Renal cortex interstitium (tissue), 11 donors: ENCODE results near the gene MEX3A. TPM values are rescaled to one million over a fixed set of nuclear protein-coding genes. Genes with fewer than 3 reads are reported as not detected.
"Not testable (repeated sequence)": the region's sequence is repeated elsewhere in the genome, so short reads cannot be mapped to it uniquely, and the experiment has no call there.

Experiments used
- DNase-seq, 11 donors: peaks; one replicate each; pipeline ENCODE4 v3.0.0-alpha.2; 2013; ENCODE audit warnings: low read depth in 9 of 11, low spot score in 4 of 11; ENCODE audit errors: extremely low read depth in 1 of 11
- polyA plus RNA-seq, 3 donors: library from polyadenylated mRNA; unstranded; fragments of 120-200 nt; gene quantifications; one replicate each; pipeline ENCODE4 v1.2.1, GENCODE V29; 2013; ENCODE audit not compliant: insufficient read length in 3 of 3

MEX3A gene
- polyA plus RNA-seq, 3 donors, result 42.4 to 54.4 (median 48.0) TPM

DNA sequence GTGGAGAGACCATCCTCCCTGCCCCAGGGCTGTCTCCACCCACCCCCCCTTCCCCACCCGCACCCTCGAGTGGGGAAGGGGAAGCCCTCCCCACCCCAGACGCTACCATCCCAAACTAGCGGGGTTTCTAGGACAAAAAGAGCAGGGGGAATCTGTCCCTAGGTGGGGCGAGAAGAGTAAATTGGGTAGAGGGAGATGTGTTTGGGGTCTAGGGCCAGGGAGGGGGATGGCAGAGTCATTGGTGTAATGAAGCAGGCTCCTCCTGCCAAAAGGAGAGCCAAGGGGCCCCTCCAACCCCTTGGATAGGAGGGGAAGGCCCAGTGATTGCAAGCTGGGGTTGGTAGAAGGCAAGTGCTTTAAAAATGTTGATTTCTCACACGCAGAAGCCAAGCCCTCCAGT lies 10.0 kb downstream of the MEX3A start:
- DNase-seq, result no peak

GRCh38 chr1:156071332-156071816 lies 10.9 kb downstream of the MEX3A start:
- DNase-seq, result not testable (repeated sequence)

- no peak for DNase-seq
These were observed 11.7 kb downstream of the MEX3A start for GRCh38 chr1:156070548-156070947.

GRCh38 chr1:156069490-156070455 lies 12.5 kb downstream of the MEX3A start:
- DNase-seq, result no peak

GRCh38 chr1:156067262-156067661 lies 15.0 kb downstream of the MEX3A start:
- DNase-seq, result no peak

DNA sequence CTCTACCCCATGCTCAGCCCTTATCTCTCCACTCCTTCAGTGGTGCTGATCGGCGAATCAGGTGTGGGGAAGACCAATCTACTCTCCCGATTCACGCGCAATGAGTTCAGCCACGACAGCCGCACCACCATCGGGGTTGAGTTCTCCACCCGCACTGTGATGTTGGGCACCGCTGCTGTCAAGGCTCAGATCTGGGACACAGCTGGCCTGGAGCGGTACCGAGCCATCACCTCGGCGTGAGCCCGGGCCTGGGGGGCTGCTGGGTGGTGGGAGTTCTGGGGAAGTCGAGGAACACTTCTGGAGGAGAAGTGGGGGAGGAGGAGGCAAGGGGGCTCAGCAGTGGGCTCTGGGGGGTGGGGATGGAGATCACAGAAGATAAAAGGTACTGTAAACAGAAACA lies 16.4 kb downstream of the MEX3A start:
- DNase-seq, result no peak

GRCh38 chr1:156065212-156065611 lies 17.1 kb downstream of the MEX3A start:
- DNase-seq, result no peak

DNA sequence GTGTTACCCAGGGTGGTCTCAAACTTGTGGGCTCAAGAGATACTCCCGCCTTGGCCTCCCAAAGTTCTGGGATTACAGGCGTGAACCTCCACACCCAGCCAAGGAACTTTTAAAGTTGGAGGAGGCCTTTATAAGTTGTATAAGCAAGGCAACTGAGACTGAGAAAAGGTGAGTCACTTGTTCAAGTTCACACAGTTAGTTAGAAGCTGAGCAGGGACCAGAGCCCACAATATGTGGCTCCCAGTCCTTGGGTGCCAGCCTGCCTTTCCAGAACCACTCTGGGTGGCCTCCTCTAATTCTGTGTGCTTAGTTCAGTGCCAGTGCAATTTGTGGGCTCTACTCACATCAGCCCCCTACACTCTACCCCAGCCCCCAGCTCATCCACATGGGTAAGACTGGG lies 17.6 kb downstream of the MEX3A start:
- no peak for DNase-seq

DNA sequence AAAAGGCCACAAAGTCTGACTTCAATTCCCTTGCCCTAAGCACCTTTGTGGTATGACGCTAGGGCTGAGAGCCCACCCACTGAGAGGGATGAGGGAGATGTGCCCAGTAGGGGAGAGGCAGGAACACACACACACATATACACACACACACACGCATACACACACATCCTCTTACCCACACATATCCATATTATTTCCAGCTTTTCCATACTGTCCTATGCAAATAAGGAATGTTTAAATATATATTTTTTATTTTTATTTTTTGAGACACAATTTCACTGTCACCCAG lies 18.3 kb downstream of the MEX3A start:
- no peak for DNase-seq

- no peak for DNase-seq
These were observed 20.1 kb downstream of the MEX3A start for GRCh38 chr1:156062189-156062588.

- DNase-seq, result peak in 2 of 11 donors; percentile 31 to 46
These were observed 21.2 kb downstream of the MEX3A start, which contains the start of gene RAB25 for GRCh38 chr1:156060937-156061636. Gene RAB25, plus strand, starts transcription at chr1:156061160. Its CDS starts 241 bp downstream, at chr1:156061401.

- no peak for DNase-seq
These were observed 25.9 kb downstream of the MEX3A start for GRCh38 chr1:156056326-156056849.

DNA sequence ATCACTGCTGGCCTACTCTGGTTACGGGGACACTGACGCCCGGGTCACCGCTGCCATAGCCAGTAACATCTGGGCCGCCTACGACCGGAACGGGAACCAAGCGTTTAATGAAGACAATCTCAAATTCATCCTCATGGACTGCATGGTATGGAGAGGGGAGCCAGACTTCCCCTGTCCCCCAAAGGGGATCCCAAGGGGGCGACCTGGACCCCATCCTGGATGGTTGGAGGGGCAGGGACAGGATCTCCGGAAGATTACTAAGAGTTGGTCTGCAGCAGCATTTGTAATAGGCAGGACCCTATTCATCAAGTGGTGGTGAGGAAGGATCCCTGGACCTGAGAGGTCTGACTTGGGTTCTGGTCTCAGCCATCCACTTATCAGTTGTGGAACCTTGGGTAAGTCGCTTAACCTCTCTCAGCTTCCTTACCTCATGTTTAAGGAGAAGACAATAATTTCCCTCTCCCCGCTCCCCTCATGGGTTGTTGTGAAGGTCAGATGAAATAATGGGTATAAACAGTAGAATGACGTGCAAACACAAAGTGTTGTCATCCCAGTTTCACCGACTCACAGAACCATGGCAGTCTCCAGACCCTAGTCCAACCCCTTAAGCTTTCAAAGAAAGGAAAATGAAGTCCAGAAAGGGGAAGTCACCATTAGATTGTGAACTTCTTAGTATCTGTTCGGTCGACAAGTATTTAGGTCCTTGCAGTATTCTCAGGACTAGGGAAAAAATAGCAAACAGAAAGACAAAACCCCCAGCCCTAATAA lies 26.8 kb downstream of the MEX3A start:
- DNase-seq, result no peak

DNA sequence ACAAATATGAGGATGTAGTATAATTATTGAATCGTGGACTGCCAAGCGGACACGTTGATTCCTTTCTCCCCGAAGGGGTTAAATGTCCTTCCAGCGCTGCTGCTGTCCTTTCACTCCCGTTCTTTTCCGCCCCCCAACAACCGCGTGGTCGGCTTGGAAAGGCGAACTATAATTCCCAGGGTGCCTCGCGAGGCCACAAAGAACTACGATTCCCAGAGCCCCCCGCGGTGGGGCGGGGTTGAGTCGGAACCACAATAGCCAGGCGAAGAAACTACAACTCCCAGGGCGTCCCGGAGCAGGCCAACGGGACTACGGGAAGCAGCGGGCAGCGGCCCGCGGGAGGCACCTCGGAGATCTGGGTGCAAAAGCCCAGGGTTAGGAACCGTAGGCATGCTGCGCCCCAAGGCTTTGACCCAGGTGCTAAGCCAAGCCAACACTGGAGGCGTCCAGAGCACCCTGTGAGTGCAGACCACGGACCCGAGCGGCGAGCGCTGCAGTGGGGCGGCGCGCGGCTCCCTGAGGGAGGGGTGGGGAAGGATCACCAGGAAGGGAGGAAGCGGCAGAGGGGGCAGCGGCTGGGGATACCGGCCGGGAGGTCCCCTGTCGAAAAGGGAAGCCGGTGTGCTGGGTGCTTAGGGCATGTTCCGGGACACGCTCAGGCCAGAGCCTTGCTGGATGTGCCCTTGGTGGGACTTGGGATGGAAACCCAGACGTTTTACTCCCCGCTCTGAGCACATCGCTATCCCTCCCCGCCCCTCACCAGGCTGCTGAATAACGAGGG lies 27.6 kb downstream of the MEX3A start, which contains the start of gene LAMTOR2:
Gene LAMTOR2, plus strand, starts transcription at position 283 of the 781 bp plus-strand sequence. Its CDS starts 108 bp downstream, at position 391.
- peak; percentile 95 to 99 (median 98) for DNase-seq

DNA sequence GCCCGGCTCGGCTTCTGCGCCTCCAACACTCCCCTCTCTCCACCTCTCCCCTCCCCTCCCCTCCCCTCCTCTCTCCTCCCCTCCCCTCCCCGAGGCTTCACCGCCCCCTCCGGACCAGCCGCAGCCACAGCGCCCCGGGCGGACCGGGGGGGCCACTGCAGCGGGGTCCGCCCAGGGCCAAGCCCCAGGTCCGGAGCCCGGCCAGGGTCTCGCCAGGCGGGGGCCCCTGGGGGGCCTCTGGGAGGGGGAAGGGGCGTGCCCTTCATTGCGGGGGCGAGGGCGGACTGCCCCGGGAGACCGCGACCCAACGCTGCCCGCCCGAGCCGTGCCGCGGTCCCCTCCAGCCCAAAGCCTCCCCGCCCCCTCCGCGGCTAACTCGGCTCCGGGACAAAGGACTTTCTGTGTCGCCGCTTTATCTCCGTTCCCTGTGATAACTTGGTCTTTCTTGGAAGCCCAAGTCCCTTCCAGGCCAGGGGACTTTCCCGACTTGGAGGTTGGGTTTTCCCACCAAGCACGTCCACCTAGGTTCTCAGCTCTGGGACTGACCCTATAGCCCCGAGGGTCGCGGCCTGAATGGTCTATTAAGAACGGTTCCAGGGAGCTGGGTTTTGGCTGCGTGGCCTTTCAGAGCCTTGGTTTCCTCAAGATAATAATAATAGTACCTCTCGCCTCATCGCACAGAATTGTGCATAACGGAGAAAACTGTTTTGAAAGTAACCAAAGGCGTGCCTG lies 28.3 kb downstream of the MEX3A start, which contains the start of gene UBQLN4:
Gene UBQLN4, minus strand, starts transcription at position 31 of the 732 bp plus-strand sequence. CDS start 97 bp downstream, outside the sequence.
- peak in 10 of 11 donors; percentile 66 to 85 (median 80) for DNase-seq

- peak in 6 of 11 donors; percentile 54 to 73 (median 65) for DNase-seq
These were observed 29.1 kb downstream of the MEX3A start for GRCh38 chr1:156052862-156053767.
